ENCODE measurements around the gene PEX16.

DNA sequence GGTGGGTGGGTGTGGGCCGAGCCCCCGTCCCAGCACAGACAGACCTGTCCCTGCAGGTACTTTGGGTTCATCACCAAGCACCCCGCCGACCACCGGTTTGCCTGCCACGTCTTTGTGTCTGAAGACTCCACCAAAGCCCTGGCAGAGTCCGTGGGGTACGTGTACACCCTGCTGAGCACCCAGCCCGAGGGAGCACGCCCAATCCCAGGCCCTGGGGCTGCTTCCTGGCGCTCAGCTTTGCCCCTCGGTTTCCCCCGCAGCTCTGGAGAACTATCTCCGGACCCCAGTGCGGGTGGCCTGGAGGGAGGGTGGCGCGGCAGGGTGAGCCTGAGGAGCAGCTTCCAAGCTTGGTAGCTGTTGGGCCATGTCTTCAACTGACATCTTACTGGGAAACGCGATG lies 12.6 kb downstream of the PEX16 start:
- TF ChIP-seq, protein P1, sequence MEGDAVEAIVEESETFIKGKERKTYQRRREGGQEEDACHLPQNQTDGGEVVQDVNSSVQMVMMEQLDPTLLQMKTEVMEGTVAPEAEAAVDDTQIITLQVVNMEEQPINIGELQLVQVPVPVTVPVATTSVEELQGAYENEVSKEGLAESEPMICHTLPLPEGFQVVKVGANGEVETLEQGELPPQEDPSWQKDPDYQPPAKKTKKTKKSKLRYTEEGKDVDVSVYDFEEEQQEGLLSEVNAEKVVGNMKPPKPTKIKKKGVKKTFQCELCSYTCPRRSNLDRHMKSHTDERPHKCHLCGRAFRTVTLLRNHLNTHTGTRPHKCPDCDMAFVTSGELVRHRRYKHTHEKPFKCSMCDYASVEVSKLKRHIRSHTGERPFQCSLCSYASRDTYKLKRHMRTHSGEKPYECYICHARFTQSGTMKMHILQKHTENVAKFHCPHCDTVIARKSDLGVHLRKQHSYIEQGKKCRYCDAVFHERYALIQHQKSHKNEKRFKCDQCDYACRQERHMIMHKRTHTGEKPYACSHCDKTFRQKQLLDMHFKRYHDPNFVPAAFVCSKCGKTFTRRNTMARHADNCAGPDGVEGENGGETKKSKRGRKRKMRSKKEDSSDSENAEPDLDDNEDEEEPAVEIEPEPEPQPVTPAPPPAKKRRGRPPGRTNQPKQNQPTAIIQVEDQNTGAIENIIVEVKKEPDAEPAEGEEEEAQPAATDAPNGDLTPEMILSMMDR (IDR thresholded peaks at IDR 0.05) = no peak
- no peak for TF ChIP-seq POLR2A (IDR thresholded peaks at IDR 0.05)
